Spleen (tissue), 11 donors: ENCODE data around the gene SRF. TPM values are rescaled to one million over a fixed set of nuclear protein-coding genes. Genes with fewer than 3 reads are reported as not detected.

ENCODE experiments used
- DNase-seq: peaks from one replicate; pipeline ENCODE4 v3.0.0-alpha.2; 2020
- H3K27ac ChIP-seq, 8 donors: fragments of 200-600 bp; sonication (generic) in 7 of 8; 1 replicate in 4 of 8; 2 replicates in 4 of 8; pipeline versions ENCODE4 v1.5.0 to v1.8.0; 2016 to 2021; ENCODE audit warnings: inconsistent platforms in 4 of 8, mild to moderate bottlenecking in 4 of 8, moderate library complexity in 1 of 8
- H3K27me3 ChIP-seq, 7 donors: fragments of 200-600 bp; sonication (generic) in 6 of 7; replicated peaks in 1 of 7; 1 replicate in 4 of 7; 2 replicates in 3 of 7; pipeline versions ENCODE4 v1.5.0 to v1.8.0; 2016 to 2021; ENCODE audit warnings: inconsistent platforms in 3 of 7, mild to moderate bottlenecking in 1 of 7
- H3K36me3 ChIP-seq, 6 donors: fragments of 200-600 bp; sonication (generic) in 5 of 6; 1 replicate in 4 of 6; 2 replicates in 2 of 6; pipeline versions ENCODE4 v1.5.0 to v1.8.0; 2016 to 2021; ENCODE audit warnings: inconsistent platforms in 2 of 6
- H3K4me1 ChIP-seq, 6 donors: fragments of 200-600 bp; sonication (generic) in 5 of 6; 1 replicate in 3 of 6; 2 replicates in 3 of 6; pipeline versions ENCODE4 v1.5.0 to v1.8.0; 2016 to 2021; ENCODE audit warnings: inconsistent platforms in 3 of 6
- H3K4me3 ChIP-seq, 8 donors: fragments of 200-600 bp; sonication (generic) in 7 of 8; 1 replicate in 4 of 8; 2 replicates in 4 of 8; pipeline versions ENCODE4 v1.5.0 to v1.8.0; 2016 to 2021; ENCODE audit warnings: inconsistent platforms in 4 of 8, mild to moderate bottlenecking in 4 of 8, moderate library complexity in 2 of 8
- H3K9me3 ChIP-seq, 8 donors: fragments of 200-600 bp; sonication (generic) in 7 of 8; 1 replicate in 4 of 8; 2 replicates in 4 of 8; pipeline versions ENCODE4 v1.5.0 to v1.8.0; 2016 to 2021; ENCODE audit warnings: inconsistent platforms in 4 of 8
- POLR2A ChIP-seq, 3 donors: fragments of 450-650 bp; IDR thresholded peaks; one replicate each; pipeline ENCODE4 v1.5.1; 2017; ENCODE audit warnings: antibody characterized with exemption in 3 of 3, mild to moderate bottlenecking in 1 of 3
- POLR2AphosphoS5 ChIP-seq, 3 donors: sonication (generic); formaldehyde crosslinking; IDR thresholded peaks; one replicate each; pipeline ENCODE4 v1.5.1; 2017; ENCODE audit warnings: antibody characterized with exemption in 3 of 3
- WGBS, 5 donors: extraction: QIAGEN DNeasy Blood & Tissue Kit in 3 of 5; methylation state at CpG; one replicate each; pipeline versions ENCODE4 v1.1.5 to v1.1.7; 2013 to 2018; 5-methylcytosine and 5-hydroxymethylcytosine counted together
- intact Hi-C: fragments of 100-400 bp; cut with DNase I; formaldehyde crosslinking; loops from one replicate; pipeline ENCODE4 v1.15.0; 2023; ENCODE audit warnings: low total_unique reads
- polyA plus RNA-seq, 3 donors: library from polyadenylated mRNA; stranded (reverse); fragments of 200-250 nt; gene quantifications; one replicate each; pipeline ENCODE4 v1.2.1, GENCODE V29; 2013
- total RNA-seq, 7 donors: library from RNA; depleted of rRNA in 3 of 7; stranded (reverse); fragments of >200 nt in 3 of 7; fragmentation: NEBNext Ultra II Directional in 4 of 7; extraction: Animal tissue kit (Norgen Biotek cat#: 25700) in 4 of 7; gene quantifications; one replicate each; pipeline versions ENCODE4 v1.1.0 to v1.2.1, GENCODE V29; 2016 to 2021
- TF ChIP-seq, protein P1 (sequence below), 11 experiments: fragments of 200-600 bp in 7 of 11; fragments of 450-650 bp in 4 of 11; sonication (generic) in 4 of 11; IDR thresholded peaks in 8 of 11; conservative IDR thresholded peaks in 3 of 11; 1 replicate in 7 of 11; 2 replicates in 4 of 11; pipeline versions ENCODE4 v1.4.0 to v1.8.0; 2016 to 2021; ENCODE audit warnings: antibody characterized with exemption in 11 of 11, inconsistent platforms in 4 of 11, mild to moderate bottlenecking in 1 of 11
- donor health status: healthy with polysubstance abuse.
- donor health status: DM: no; HTN: no; CAD: no; lungs with moderate emphysema.
- donor health status: DM: no; HTN: no; CAD: no.
- donor health status: Bipolar disorder and iron deficiency.
- donor health status: healthy.
- donor health status: DM: no; HTN: no; CAD: no.
- donor health status: DM: yes; HTN: yes; CAD: no.

Gene SRF
- total and polyA plus RNA-seq, 10 donors, result 11.6 to 45.6 (median 25.6) TPM

- Histone ChIP-seq H3K27me3 (no peaks in the 10 kb centered on the region), H3K36me3 (peaks cover 0 to 99% (median 70%) of the 10 kb centered on the region in 6 donors), H3K9me3 (no peaks in the 10 kb centered on the region), H3K4me1 (peaks cover 0 to 4% (median 0%) of the 10 kb centered on the region in 6 donors), H3K27ac (no peak overlapping the region), H3K4me3 (no peak overlapping the region)
- WGBS, 5 donors, result 96 to 98% (median 97%) methylated on average over 9 of the region's 9 CpGs
- TF ChIP-seq POLR2A (IDR thresholded peaks at IDR 0.05) (no peak), POLR2AphosphoS5 (IDR thresholded peaks at IDR 0.05) (no peak)
- TF ChIP-seq, protein P1, sequence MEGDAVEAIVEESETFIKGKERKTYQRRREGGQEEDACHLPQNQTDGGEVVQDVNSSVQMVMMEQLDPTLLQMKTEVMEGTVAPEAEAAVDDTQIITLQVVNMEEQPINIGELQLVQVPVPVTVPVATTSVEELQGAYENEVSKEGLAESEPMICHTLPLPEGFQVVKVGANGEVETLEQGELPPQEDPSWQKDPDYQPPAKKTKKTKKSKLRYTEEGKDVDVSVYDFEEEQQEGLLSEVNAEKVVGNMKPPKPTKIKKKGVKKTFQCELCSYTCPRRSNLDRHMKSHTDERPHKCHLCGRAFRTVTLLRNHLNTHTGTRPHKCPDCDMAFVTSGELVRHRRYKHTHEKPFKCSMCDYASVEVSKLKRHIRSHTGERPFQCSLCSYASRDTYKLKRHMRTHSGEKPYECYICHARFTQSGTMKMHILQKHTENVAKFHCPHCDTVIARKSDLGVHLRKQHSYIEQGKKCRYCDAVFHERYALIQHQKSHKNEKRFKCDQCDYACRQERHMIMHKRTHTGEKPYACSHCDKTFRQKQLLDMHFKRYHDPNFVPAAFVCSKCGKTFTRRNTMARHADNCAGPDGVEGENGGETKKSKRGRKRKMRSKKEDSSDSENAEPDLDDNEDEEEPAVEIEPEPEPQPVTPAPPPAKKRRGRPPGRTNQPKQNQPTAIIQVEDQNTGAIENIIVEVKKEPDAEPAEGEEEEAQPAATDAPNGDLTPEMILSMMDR (IDR thresholded peaks at IDR 0.05 in 8 of 11, conservative IDR thresholded peaks at IDR 0.05 in 3 of 11), result no peak
- intact Hi-C loops, result no loop called here
- DNase-seq, result peak; percentile 51
Measured at GRCh38 chr6:43192911-43193310, 21.8 kb downstream of the SRF start.

GRCh38 chr6:43193929-43194328 lies 22.9 kb downstream of the SRF start:
- no peaks in the 10 kb centered on the region for H3K27me3 ChIP-seq
- no peak for TF ChIP-seq POLR2A (IDR thresholded peaks at IDR 0.05)
- no peak for TF ChIP-seq POLR2AphosphoS5 (IDR thresholded peaks at IDR 0.05)
- TF ChIP-seq, protein P1 (IDR thresholded peaks at IDR 0.05 in 8 of 11, conservative IDR thresholded peaks at IDR 0.05 in 3 of 11), result no peak
- 90 to 97% (median 95%) methylated on average over 5 of the region's 5 CpGs for WGBS, 5 donors
- intact Hi-C loops, result no loop called here
- no peak overlapping the region for H3K4me3 ChIP-seq
- DNase-seq, result no peak
- no peak overlapping the region for H3K27ac ChIP-seq
- H3K9me3 ChIP-seq, result no peaks in the 10 kb centered on the region
- peaks cover 0 to 99% (median 69%) of the 10 kb centered on the region in 6 donors for H3K36me3 ChIP-seq
- H3K4me1 ChIP-seq, result peaks cover 0 to 4% (median 0%) of the 10 kb centered on the region in 6 donors

GRCh38 chr6:43196337-43196736 lies 25.3 kb downstream of the SRF start:
- no peak overlapping the region for H3K4me3 ChIP-seq
- 81 to 92% (median 89%) methylated on average over 5 of the region's 5 CpGs for WGBS, 5 donors
- no peaks in the 10 kb centered on the region for H3K9me3 ChIP-seq
- H3K36me3 ChIP-seq, result peaks cover 0 to 100% (median 84%) of the 10 kb centered on the region in 6 donors
- TF ChIP-seq, protein P1 (IDR thresholded peaks at IDR 0.05 in 8 of 11, conservative IDR thresholded peaks at IDR 0.05 in 3 of 11), result no peak
- no peak for TF ChIP-seq POLR2A (IDR thresholded peaks at IDR 0.05)
- TF ChIP-seq POLR2AphosphoS5 (IDR thresholded peaks at IDR 0.05), result no peak
- intact Hi-C loops, result no loop called here
- no peak overlapping the region for H3K27ac ChIP-seq
- no peaks in the 10 kb centered on the region for H3K4me1 ChIP-seq
- no peaks in the 10 kb centered on the region for H3K27me3 ChIP-seq
- peak; percentile 47 for DNase-seq

DNA sequence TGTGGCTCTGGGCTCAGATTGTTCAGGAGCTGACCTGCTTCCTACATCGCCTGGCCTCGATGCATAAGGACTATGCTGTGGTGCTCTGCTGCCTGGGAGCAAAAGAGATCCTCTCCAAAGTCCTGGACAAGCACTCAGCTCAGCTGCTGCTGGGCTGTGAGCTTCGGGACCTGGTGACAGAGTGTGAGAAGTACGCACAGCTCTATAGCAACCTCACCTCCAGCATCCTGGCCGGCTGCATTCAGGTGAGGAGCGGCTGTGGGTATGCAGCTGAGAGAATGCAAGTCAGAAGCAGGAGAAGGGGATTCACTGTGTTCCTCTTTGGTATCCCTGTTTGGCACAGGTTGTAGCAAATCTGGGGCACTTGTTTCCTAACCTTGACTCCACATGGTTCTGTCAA lies 28.8 kb downstream of the SRF start:
- TF ChIP-seq POLR2A (IDR thresholded peaks at IDR 0.05) (no peak), POLR2AphosphoS5 (IDR thresholded peaks at IDR 0.05) (no peak)
- TF ChIP-seq, protein P1 (IDR thresholded peaks at IDR 0.05 in 8 of 11, conservative IDR thresholded peaks at IDR 0.05 in 3 of 11), result no peak
- H3K27ac ChIP-seq, result no peak overlapping the region
- WGBS, 5 donors, result 90 to 97% (median 95%) methylated on average over 4 to 6 of the region's 6 CpGs
- no peaks in the 10 kb centered on the region for H3K27me3 ChIP-seq
- H3K4me3 ChIP-seq, result no peak overlapping the region
- H3K36me3 ChIP-seq, result peaks cover 0 to 100% (median 72%) of the 10 kb centered on the region in 6 donors
- peak; percentile 41 for DNase-seq
- intact Hi-C loops, result no loop called here
- H3K4me1 ChIP-seq, result no peaks in the 10 kb centered on the region
- H3K9me3 ChIP-seq, result no peaks in the 10 kb centered on the region
